ENCODE results near the gene CPSF2. TPM values are rescaled to one million over a fixed set of nuclear protein-coding genes. Genes with fewer than 3 reads are reported as not detected.

The CPSF2 gene
- total and polyA plus RNA-seq, 2 of the 13 experiments (the other 11 are each of a cell fraction or from before 2014, with no cell fraction given), result 14.3 to 67.9 TPM

- TF ChIP-seq NFAT5 (CRISPR knock-in tag; IDR thresholded peaks at IDR 0.05) (no peak; the same call in 1 of the 2 replicates), TP53 (CRISPR knock-in tag; conservative IDR thresholded peaks at IDR 0.05) (peak; percentile 67; the same call in 1 of the 2 replicates), ZNF616 (CRISPR knock-in tag; IDR thresholded peaks at IDR 0.05; ENCODE audit: low read depth) (no peak), MED8 (CRISPR knock-in tag; IDR thresholded peaks at IDR 0.05; ENCODE audit: insufficient replicate concordance) (no peak), ZSCAN20 (CRISPR knock-in tag; IDR thresholded peaks at IDR 0.05; ENCODE audit: borderline replicate concordance) (peak; percentile 64; the same call in 1 of the 2 replicates), ZNF768 (CRISPR knock-in tag; IDR thresholded peaks at IDR 0.05) (0 out of 2 replicates have a peak, but pooled peaks have one; percentile 9), NR3C1 (CRISPR knock-in tag; IDR thresholded peaks at IDR 0.05) (no peak), NRL (CRISPR knock-in tag; IDR thresholded peaks at IDR 0.05; ENCODE audit: borderline replicate concordance) (no peak; the same call in 1 of the 2 replicates), ZNF552 (CRISPR knock-in tag; IDR thresholded peaks at IDR 0.05; ENCODE audit: borderline replicate concordance) (no peak), SIN3B (IDR thresholded peaks at IDR 0.05; ENCODE audit: low read length) (no peak), FOXP4 (CRISPR knock-in tag; IDR thresholded peaks at IDR 0.05) (no peak), PHF5A (CRISPR knock-in tag; IDR thresholded peaks at IDR 0.05; ENCODE audit: low read depth, unreplicated experiment) (peak; percentile 18), FOXA3 (CRISPR knock-in tag; IDR thresholded peaks at IDR 0.05) (0 out of 2 replicates have a peak, but pooled peaks have one; percentile 5), JARID2 (CRISPR knock-in tag; IDR thresholded peaks at IDR 0.05; ENCODE audit: insufficient replicate concordance) (no peak)
- TF ChIP-seq, protein P1, sequence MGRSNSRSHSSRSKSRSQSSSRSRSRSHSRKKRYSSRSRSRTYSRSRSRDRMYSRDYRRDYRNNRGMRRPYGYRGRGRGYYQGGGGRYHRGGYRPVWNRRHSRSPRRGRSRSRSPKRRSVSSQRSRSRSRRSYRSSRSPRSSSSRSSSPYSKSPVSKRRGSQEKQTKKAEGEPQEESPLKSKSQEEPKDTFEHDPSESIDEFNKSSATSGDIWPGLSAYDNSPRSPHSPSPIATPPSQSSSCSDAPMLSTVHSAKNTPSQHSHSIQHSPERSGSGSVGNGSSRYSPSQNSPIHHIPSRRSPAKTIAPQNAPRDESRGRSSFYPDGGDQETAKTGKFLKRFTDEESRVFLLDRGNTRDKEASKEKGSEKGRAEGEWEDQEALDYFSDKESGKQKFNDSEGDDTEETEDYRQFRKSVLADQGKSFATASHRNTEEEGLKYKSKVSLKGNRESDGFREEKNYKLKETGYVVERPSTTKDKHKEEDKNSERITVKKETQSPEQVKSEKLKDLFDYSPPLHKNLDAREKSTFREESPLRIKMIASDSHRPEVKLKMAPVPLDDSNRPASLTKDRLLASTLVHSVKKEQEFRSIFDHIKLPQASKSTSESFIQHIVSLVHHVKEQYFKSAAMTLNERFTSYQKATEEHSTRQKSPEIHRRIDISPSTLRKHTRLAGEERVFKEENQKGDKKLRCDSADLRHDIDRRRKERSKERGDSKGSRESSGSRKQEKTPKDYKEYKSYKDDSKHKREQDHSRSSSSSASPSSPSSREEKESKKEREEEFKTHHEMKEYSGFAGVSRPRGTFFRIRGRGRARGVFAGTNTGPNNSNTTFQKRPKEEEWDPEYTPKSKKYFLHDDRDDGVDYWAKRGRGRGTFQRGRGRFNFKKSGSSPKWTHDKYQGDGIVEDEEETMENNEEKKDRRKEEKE (IDR thresholded peaks at IDR 0.05), result no peak
- TF ChIP-seq, protein P2, sequence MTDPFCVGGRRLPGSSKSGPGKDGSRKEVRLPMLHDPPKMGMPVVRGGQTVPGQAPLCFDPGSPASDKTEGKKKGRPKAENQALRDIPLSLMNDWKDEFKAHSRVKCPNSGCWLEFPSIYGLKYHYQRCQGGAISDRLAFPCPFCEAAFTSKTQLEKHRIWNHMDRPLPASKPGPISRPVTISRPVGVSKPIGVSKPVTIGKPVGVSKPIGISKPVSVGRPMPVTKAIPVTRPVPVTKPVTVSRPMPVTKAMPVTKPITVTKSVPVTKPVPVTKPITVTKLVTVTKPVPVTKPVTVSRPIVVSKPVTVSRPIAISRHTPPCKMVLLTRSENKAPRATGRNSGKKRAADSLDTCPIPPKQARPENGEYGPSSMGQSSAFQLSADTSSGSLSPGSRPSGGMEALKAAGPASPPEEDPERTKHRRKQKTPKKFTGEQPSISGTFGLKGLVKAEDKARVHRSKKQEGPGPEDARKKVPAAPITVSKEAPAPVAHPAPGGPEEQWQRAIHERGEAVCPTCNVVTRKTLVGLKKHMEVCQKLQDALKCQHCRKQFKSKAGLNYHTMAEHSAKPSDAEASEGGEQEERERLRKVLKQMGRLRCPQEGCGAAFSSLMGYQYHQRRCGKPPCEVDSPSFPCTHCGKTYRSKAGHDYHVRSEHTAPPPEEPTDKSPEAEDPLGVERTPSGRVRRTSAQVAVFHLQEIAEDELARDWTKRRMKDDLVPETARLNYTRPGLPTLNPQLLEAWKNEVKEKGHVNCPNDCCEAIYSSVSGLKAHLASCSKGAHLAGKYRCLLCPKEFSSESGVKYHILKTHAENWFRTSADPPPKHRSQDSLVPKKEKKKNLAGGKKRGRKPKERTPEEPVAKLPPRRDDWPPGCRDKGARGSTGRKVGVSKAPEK (CRISPR knock-in tag; IDR thresholded peaks at IDR 0.05; ENCODE audit: borderline replicate concordance), result no peak
These were observed at the start of gene CPSF2, which contains the start of gene NDUFB1 (continued) for GRCh38 chr14:92121670-92122350.
